GM18499 (cell line): ENCODE measurements around the gene KNOP1.
"Not testable (repeated sequence)": the region's sequence is repeated elsewhere in the genome, so short reads cannot be mapped to it uniquely, and the experiment has no call there.

Experiments used
- ATAC-seq: cut with Tn5 transposase; IDR thresholded peaks from one replicate; pipeline ENCODE4 v1.9.1; 2021; ENCODE audit warnings: moderate number of reproducible peaks; ENCODE audit not compliant: insufficient read depth, unreplicated experiment

Gene KNOP1

GRCh38 chr16:19688396-19689024 lies 29.5 kb downstream of the KNOP1 start:
- no peak for ATAC-seq

- ATAC-seq, result no peak
Measured at GRCh38 chr16:19687279-19687678, 30.7 kb downstream of the KNOP1 start.

GRCh38 chr16:19685176-19685575 lies 32.9 kb downstream of the KNOP1 start:
- ATAC-seq, result no peak

DNA sequence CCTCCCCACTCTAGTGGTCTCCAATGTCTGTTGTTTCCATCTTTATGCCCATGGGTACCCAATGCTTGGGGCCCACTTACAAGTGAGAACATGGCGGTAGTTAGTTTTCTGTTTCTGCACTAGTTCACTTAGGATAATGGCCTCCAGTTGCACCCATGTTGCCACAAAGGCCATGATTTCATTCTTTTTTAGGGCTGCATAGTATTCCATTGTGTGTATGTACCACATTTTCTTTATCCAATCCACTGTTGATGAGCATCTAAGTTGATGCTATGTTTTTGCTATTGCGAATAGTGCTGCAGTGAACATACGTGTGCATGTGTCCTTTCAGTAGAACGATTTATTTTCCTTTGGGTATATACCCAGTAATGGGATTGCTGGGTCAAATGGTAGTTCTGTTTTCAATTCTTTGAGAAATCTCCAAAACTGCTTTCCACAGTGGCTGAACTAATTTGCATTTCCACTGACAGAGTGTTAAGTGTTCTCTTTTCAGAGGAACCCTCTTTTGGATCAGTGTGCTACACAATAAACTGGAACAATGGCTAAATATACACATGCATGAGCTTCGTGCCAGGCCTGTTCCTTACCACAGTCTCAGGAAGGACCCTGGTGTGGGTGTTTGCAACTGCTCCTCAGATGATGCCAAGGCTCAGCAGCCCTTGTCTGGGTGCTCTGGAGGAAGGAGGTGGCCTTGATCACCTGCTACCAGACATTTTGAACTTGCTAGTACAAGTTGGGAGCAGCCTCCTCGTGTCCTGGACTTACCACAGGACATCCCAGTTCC lies 34.4 kb downstream of the KNOP1 start:
- no peak for ATAC-seq

GRCh38 chr16:19681637-19682036 lies 36.4 kb downstream of the KNOP1 start:
- ATAC-seq, result no peak

- ATAC-seq, result no peak
Measured at GRCh38 chr16:19680881-19681340, 37.1 kb downstream of the KNOP1 start.

DNA sequence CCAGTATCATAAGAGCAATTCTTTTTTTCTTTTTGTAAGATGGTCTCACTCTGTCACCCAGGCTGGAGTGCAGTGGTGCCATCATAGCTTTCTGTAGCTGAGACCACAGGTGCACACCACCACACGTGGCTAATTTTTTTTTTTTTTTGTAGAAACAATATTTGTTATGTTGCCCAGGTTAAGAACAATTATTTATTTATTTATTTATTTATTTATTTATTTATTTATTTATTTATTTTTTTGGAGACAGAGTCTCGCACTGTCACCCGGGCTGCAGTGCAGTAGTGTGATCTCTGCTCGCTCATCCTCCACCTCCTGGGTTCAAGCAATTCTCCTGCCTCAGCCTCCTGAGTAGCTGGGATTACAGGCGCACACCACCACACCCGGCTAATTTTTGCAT lies 38.7 kb downstream of the KNOP1 start:
- not testable (repeated sequence) for ATAC-seq

- ATAC-seq, result no peak
Measured at GRCh38 chr16:19678804-19679203, 39.2 kb downstream of the KNOP1 start.

DNA sequence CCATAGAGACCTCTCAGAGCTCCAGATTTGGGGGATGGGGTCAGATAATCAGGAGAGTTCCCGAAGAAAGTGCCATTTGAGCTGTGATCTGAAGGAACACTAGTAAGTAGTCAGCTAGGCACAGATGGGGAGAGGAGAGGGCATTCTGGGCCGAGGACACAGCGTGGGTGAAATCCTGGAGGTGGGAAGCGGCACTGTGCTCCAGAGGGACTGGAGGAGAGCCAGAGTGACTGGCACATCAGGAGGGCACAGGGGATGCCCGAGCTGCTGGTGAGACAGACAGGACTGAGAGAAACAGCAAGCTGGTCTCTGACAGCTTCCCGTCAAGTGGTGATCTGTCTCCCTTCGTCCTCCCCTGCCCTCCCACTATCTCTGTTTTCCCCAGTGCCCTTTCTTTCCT lies 40.6 kb downstream of the KNOP1 start:
- no peak for ATAC-seq

DNA sequence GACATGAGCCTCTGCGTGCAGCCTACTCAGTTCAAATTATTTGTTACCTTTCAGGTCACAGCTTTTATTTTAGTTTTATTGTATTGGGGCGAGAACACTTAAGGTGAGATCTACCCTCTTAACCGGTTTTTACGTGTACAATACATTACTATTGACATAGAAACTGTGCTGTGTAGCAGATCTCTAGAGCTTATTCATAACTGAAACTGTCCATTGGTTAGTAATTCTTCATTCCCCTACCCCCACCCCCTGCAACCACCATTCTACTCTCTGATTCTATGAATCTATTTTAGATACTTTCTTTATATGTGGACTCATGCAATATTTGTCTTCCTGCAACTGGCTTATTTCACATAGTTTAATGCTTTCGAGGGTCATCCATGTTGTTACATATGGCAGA lies 43.5 kb downstream of the KNOP1 start:
- no peak for ATAC-seq

DNA sequence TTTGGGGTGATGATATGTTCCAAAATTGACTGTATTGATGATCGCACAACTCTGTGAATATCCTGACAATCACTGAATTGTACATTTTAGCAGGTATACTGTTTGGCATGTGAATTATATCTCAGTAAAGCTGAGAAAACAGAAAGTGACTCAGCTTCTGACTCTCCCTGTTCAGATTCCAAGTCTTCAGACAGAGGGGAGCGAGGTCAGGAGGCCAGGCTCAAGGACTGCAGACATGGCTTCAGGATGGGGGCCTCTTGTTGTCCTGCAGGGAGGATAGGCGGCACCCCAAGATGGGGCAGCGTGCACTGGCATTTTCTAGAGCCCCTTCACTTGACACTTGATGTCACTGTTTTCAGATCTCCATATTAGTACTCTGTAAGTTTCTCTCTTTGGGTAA lies 45.6 kb downstream of the KNOP1 start:
- no peak for ATAC-seq

- ATAC-seq, result no peak
Measured at GRCh38 chr16:19666477-19666876, 51.5 kb downstream of the KNOP1 start.

- ATAC-seq, result not testable (repeated sequence)
Measured at GRCh38 chr16:19665313-19665712, 52.7 kb downstream of the KNOP1 start.

DNA sequence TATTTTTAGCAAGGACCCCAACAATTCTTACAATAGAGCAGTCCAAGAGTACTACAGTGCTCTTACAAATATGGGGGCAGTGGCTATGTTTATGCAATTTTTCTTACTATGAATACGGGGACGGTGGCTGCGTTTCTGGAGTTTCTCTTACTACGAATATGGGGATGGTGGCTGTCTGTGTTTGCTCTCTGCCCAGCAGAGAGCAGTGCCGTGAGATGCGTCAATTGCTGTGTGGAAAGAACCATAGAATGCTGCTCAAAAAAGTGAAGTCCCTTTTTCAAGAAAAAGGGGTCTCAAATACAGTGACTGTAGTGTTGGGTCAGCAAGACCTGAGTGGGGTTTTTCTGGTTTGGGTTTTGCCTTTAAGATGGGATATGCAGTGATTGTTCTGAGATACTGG lies 53.9 kb downstream of the KNOP1 start:
- no peak for ATAC-seq

DNA sequence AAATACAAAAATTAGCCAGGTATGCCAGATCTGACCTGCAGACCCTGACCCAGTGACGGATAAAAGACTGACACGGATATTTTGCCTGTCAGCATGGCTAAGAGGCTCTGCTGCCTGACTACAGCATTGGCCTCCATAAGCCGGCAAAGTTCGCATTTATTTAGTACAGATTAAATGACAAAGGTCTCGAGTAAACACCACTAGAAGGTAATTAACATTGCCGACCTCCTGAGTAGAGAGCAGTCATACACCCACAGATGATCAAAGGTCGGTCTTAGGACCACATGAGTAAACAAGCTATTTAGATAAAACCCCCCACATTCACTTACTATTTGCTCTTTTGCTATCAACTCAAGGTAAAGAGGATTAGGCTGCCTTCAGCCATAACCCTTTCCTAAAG lies 55.7 kb downstream of the KNOP1 start:
- ATAC-seq, result no peak

GRCh38 chr16:19660432-19660831 lies 57.6 kb downstream of the KNOP1 start:
- no peak for ATAC-seq

- no peak for ATAC-seq
Measured at GRCh38 chr16:19659554-19659953, 58.5 kb downstream of the KNOP1 start.

GRCh38 chr16:19657831-19658230 lies 60.2 kb downstream of the KNOP1 start:
- ATAC-seq, result no peak

DNA sequence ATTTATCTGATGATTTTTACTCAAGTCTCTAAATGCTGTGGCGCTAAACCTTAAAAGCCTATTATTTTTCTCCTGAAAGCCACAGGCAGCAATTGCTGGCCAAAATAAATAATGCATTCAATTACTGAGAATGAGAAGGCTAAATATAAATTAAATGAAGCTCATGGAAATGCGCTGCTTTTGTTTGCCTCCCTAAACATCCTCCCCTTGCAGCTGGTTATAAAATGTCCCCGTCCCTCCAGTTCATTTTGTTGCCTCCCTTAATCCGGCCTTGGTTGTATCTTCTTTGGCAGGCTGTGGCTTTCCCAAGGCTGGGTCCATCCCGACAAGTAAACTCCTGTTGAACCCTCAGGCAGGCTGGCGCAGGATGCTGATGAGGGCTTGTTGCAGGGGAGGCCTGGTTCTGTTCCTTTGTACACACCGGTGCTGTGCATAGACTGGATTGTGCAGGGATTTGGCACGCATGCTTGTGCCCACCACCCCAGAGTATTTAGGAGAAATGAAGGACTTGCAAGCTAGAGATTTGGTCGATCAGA lies 62.7 kb downstream of the KNOP1 start:
- no peak for ATAC-seq

- no peak for ATAC-seq
Measured at GRCh38 chr16:19654147-19654546, 63.9 kb downstream of the KNOP1 start.
